Measurements from ENCODE around the gene MAST2. TPM values are rescaled to one million over a fixed set of nuclear protein-coding genes. Genes with fewer than 3 reads are reported as not detected.

MAST2 gene
- total RNA-seq, 6 donors from 2014 or later: 16.0 to 77.8 (median 26.4) TPM

DNA sequence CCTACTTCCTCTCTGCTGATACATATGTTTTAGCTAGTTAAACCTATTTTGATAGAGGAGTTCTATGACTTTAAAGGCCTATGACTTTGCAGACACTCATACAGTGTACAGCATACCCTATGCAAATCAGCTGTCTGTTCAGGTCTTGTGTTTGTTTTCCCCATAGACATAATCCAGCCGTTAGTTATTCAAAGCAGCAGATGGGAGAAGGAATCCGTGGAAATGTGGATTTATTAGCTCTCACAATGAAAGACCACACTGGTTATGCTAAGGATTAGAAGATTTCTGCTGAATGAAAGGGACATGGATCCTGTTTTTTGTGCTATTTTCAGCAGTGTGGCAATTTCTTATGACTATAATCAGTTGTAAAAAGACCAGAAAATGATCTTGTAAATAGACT lies 59.8 kb downstream of the MAST2 start:
- no peaks in the 10 kb centered on the region for H3K36me3 ChIP-seq
- H3K4me1 ChIP-seq: peaks cover 0 to 4% (median 2%) of the 10 kb centered on the region in 4 donors
- no peak for TF ChIP-seq CTCF (IDR thresholded peaks at IDR 0.05)
- TF ChIP-seq POLR2A (IDR thresholded peaks at IDR 0.05): no peak
- TF ChIP-seq EP300 (IDR thresholded peaks at IDR 0.05): no peak
- TF ChIP-seq POLR2AphosphoS5 (IDR thresholded peaks at IDR 0.05): no peak
- H3K27me3 ChIP-seq: no peaks in the 10 kb centered on the region
- H3K9me3 ChIP-seq: no peaks in the 10 kb centered on the region
- 72 to 87% methylated on average over 2 of the region's 2 CpGs for WGBS, 2 donors
- H3K4me3 ChIP-seq: no peak overlapping the region
- no peak for DNase-seq
- H3K27ac ChIP-seq: no peak overlapping the region
- ATAC-seq (ENCODE audit: low FRiP score in 2 of 2): no peak

- TF ChIP-seq POLR2A (IDR thresholded peaks at IDR 0.05): no peak
- TF ChIP-seq CTCF (IDR thresholded peaks at IDR 0.05): no peak
- TF ChIP-seq EP300 (IDR thresholded peaks at IDR 0.05): no peak
- TF ChIP-seq POLR2AphosphoS5 (IDR thresholded peaks at IDR 0.05): no peak
- H3K27ac ChIP-seq: no peak overlapping the region
- H3K9me3 ChIP-seq: no peaks in the 10 kb centered on the region
- ATAC-seq (ENCODE audit: low FRiP score in 2 of 2) (no peak), DNase-seq (no peak)
- peaks cover 0 to 4% (median 2%) of the 10 kb centered on the region in 4 donors for H3K4me1 ChIP-seq
- H3K4me3 ChIP-seq: peak overlapping the region in 3 of 4 donors; percentile 19 to 37 (median 36)
- 36 to 42% methylated on average over 14 of the region's 14 CpGs for WGBS, 2 donors
- no peaks in the 10 kb centered on the region for H3K27me3 ChIP-seq
- H3K36me3 ChIP-seq: no peaks in the 10 kb centered on the region
These were observed 61.0 kb downstream of the MAST2 start for GRCh38 chr1:45864167-45865106.

DNA sequence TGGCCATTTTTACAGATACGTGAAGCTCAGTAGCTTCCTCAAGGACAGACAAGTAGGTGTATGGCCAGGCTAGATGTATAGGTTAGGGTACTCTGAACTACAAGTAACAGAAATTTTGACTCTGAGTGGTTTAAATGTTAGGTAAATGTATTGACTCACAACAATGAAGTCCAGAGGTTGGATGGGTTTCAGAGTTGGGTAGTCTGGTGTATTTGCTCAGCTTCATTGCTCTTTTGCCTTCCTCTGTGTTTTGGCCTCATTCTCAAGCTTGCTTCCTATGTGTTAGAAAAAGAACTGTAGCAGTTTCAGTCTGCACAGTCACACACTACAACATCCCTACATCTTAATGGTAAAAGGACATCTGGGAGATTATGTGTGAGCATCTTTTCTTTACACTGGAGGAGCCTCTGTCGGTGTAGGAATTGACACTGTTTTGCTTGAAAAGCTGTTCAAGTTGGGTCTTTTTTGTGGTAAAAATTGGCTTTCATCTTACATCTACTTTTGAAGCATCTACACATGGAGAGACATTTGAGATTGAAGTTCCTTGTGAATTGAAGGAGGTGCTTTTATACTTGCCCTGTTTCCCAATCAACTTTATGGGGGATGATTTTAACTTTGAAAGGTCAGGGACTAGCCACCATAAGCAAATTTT lies 64.4 kb downstream of the MAST2 start:
- H3K4me1 ChIP-seq: peaks cover 0 to 4% (median 2%) of the 10 kb centered on the region in 4 donors
- 95 to 97% methylated on average over 2 of the region's 2 CpGs for WGBS, 2 donors
- H3K4me3 ChIP-seq: no peak overlapping the region
- no peaks in the 10 kb centered on the region for H3K9me3 ChIP-seq
- no peak for TF ChIP-seq POLR2A (IDR thresholded peaks at IDR 0.05)
- TF ChIP-seq CTCF (IDR thresholded peaks at IDR 0.05): no peak
- TF ChIP-seq POLR2AphosphoS5 (IDR thresholded peaks at IDR 0.05): no peak
- TF ChIP-seq EP300 (IDR thresholded peaks at IDR 0.05): no peak
- H3K27ac ChIP-seq: no peak overlapping the region
- ATAC-seq (ENCODE audit: low FRiP score in 2 of 2) (no peak), DNase-seq (no peak)
- H3K27me3 ChIP-seq: no peaks in the 10 kb centered on the region
- H3K36me3 ChIP-seq: no peaks in the 10 kb centered on the region

- H3K9me3 ChIP-seq: no peaks in the 10 kb centered on the region
- peaks cover 0 to 4% (median 2%) of the 10 kb centered on the region in 4 donors for H3K4me1 ChIP-seq
- ATAC-seq (ENCODE audit: low FRiP score in 2 of 2) (no peak), DNase-seq (no peak)
- TF ChIP-seq POLR2AphosphoS5 (IDR thresholded peaks at IDR 0.05) (no peak), POLR2A (IDR thresholded peaks at IDR 0.05) (no peak), CTCF (IDR thresholded peaks at IDR 0.05) (no peak), EP300 (IDR thresholded peaks at IDR 0.05) (no peak)
- H3K4me3 ChIP-seq: no peak overlapping the region
- no peaks in the 10 kb centered on the region for H3K36me3 ChIP-seq
- H3K27me3 ChIP-seq: no peaks in the 10 kb centered on the region
- H3K27ac ChIP-seq: no peak overlapping the region
These were observed 65.4 kb downstream of the MAST2 start for GRCh38 chr1:45868861-45869260.

Data from upper lobe of left lung (tissue), 6 donors.